ENCODE data around the gene GGT7.

GGT7 gene

GRCh38 chr20:34874094-34874654 lies 1.5 kb upstream of the GGT7 start:
- no peaks in the 10 kb centered on the region for H3K79me2 ChIP-seq (ENCODE audit: insufficient read depth, low read length)
- H2AFZ ChIP-seq (ENCODE audit: low read depth, low read length, severe bottlenecking) = no peak overlapping the region
- H3K27ac ChIP-seq (ENCODE audit: low read depth, low read length) = no peak overlapping the region
- no peaks in the 10 kb centered on the region for H3K9me3 ChIP-seq (ENCODE audit: insufficient read depth, low read length)
- no peaks in the 10 kb centered on the region for H3K27me3 ChIP-seq (ENCODE audit: low read length)
- no peak overlapping the region for H3K4me2 ChIP-seq (ENCODE audit: low read depth, low read length, poor library complexity, severe bottlenecking)
- no peaks in the 10 kb centered on the region for H3K36me3 ChIP-seq (ENCODE audit: low read length)
- H3K9ac ChIP-seq (ENCODE audit: low read length) = no peak overlapping the region
- no peak overlapping the region for H3K4me3 ChIP-seq (ENCODE audit: insufficient read depth, low read length, poor library complexity, severe bottlenecking)
- TF ChIP-seq, protein P1, sequence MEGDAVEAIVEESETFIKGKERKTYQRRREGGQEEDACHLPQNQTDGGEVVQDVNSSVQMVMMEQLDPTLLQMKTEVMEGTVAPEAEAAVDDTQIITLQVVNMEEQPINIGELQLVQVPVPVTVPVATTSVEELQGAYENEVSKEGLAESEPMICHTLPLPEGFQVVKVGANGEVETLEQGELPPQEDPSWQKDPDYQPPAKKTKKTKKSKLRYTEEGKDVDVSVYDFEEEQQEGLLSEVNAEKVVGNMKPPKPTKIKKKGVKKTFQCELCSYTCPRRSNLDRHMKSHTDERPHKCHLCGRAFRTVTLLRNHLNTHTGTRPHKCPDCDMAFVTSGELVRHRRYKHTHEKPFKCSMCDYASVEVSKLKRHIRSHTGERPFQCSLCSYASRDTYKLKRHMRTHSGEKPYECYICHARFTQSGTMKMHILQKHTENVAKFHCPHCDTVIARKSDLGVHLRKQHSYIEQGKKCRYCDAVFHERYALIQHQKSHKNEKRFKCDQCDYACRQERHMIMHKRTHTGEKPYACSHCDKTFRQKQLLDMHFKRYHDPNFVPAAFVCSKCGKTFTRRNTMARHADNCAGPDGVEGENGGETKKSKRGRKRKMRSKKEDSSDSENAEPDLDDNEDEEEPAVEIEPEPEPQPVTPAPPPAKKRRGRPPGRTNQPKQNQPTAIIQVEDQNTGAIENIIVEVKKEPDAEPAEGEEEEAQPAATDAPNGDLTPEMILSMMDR (IDR thresholded peaks at IDR 0.05; ENCODE audit: insufficient read depth, low read length, poor library complexity, severe bottlenecking) = peak; percentile 55
- no peak for TF ChIP-seq EZH2phosphoT487 (conservative IDR thresholded peaks at IDR 0.05; ENCODE audit: low read length)
- no peaks in the 10 kb centered on the region for H3F3A ChIP-seq (ENCODE audit: insufficient read depth)
- no peaks in the 10 kb centered on the region for H4K20me1 ChIP-seq (ENCODE audit: low read depth, low read length)
- H3K9me2 ChIP-seq (replicated peaks; ENCODE audit: insufficient read depth, low read length) = no peaks in the 10 kb centered on the region

- Histone ChIP-seq H3K27ac (ENCODE audit: low read depth, low read length) (no peak overlapping the region), H3K9ac (ENCODE audit: low read length) (no peak overlapping the region), H3K4me3 (ENCODE audit: insufficient read depth, low read length, poor library complexity, severe bottlenecking) (no peak overlapping the region), H3F3A (ENCODE audit: insufficient read depth) (no peaks in the 10 kb centered on the region), H3K4me2 (ENCODE audit: low read depth, low read length, poor library complexity, severe bottlenecking) (no peak overlapping the region), H3K36me3 (ENCODE audit: low read length) (no peaks in the 10 kb centered on the region), H4K20me1 (ENCODE audit: low read depth, low read length) (no peaks in the 10 kb centered on the region), H3K9me3 (ENCODE audit: insufficient read depth, low read length) (no peaks in the 10 kb centered on the region), H2AFZ (ENCODE audit: low read depth, low read length, severe bottlenecking) (no peak overlapping the region), H3K9me2 (replicated peaks; ENCODE audit: insufficient read depth, low read length) (no peaks in the 10 kb centered on the region), H3K27me3 (ENCODE audit: low read length) (no peaks in the 10 kb centered on the region), H3K79me2 (ENCODE audit: insufficient read depth, low read length) (no peaks in the 10 kb centered on the region)
- no peak for TF ChIP-seq EZH2phosphoT487 (conservative IDR thresholded peaks at IDR 0.05; ENCODE audit: low read length)
- TF ChIP-seq, protein P1 (IDR thresholded peaks at IDR 0.05; ENCODE audit: insufficient read depth, low read length, poor library complexity, severe bottlenecking) = no peak
These were observed 982 bp upstream of the GGT7 start for GRCh38 chr20:34873583-34874093.

- TF ChIP-seq, protein P1 (IDR thresholded peaks at IDR 0.05; ENCODE audit: insufficient read depth, low read length, poor library complexity, severe bottlenecking) = no peak
- TF ChIP-seq EZH2phosphoT487 (conservative IDR thresholded peaks at IDR 0.05; ENCODE audit: low read length) = no peak
- Histone ChIP-seq H3K4me3 (ENCODE audit: insufficient read depth, low read length, poor library complexity, severe bottlenecking) (no peak overlapping the region), H3K4me2 (ENCODE audit: low read depth, low read length, poor library complexity, severe bottlenecking) (peak overlapping the region; percentile 29), H3K9me2 (replicated peaks; ENCODE audit: insufficient read depth, low read length) (no peaks in the 10 kb centered on the region), H3K36me3 (ENCODE audit: low read length) (no peaks in the 10 kb centered on the region), H3K27me3 (ENCODE audit: low read length) (no peaks in the 10 kb centered on the region), H3K9me3 (ENCODE audit: insufficient read depth, low read length) (no peaks in the 10 kb centered on the region), H3K27ac (ENCODE audit: low read depth, low read length) (no peak overlapping the region), H4K20me1 (ENCODE audit: low read depth, low read length) (no peaks in the 10 kb centered on the region), H3K79me2 (ENCODE audit: insufficient read depth, low read length) (no peaks in the 10 kb centered on the region), H3K9ac (ENCODE audit: low read length) (no peak overlapping the region), H2AFZ (ENCODE audit: low read depth, low read length, severe bottlenecking) (no peak overlapping the region), H3F3A (ENCODE audit: insufficient read depth) (no peaks in the 10 kb centered on the region)
These were observed 562 bp downstream of the GGT7 start for GRCh38 chr20:34871966-34872621.
